Osteocyte (in vitro differentiated cells): Measurements from ENCODE around the gene USP33. TPM values are rescaled to one million over a fixed set of nuclear protein-coding genes. Genes with fewer than 3 reads are reported as not detected.
"Not testable (repeated sequence)": the region's sequence is repeated elsewhere in the genome, so short reads cannot be mapped to it uniquely, and the experiment has no call there.

Experiments
- DNase-seq: peaks from one replicate; pipeline ENCODE4 v3.0.0; 2021; ENCODE audit warnings: mixed read lengths; ENCODE audit not compliant: unreplicated experiment; ENCODE audit errors: extremely low spot score
- H3K27ac Mint-ChIP-seq: one replicate; pipeline ENCODE4 v1.8.0; 2021; ENCODE audit warnings: mild to moderate bottlenecking, mixed read lengths; ENCODE audit not compliant: unreplicated experiment
- H3K27me3 Mint-ChIP-seq: one replicate; pipeline ENCODE4 v1.8.0; 2021; ENCODE audit warnings: mixed read lengths; ENCODE audit not compliant: unreplicated experiment
- H3K36me3 Mint-ChIP-seq: one replicate; pipeline ENCODE4 v1.8.0; 2021; ENCODE audit warnings: mixed read lengths; ENCODE audit not compliant: unreplicated experiment
- H3K4me1 Mint-ChIP-seq: one replicate; pipeline ENCODE4 v1.8.0; 2021; ENCODE audit warnings: mixed read lengths; ENCODE audit not compliant: unreplicated experiment
- H3K4me3 Mint-ChIP-seq: one replicate; pipeline ENCODE4 v1.8.0; 2021; ENCODE audit warnings: mild to moderate bottlenecking, moderate library complexity, mixed read lengths; ENCODE audit not compliant: unreplicated experiment
- H3K9me3 Mint-ChIP-seq: one replicate; pipeline ENCODE4 v1.8.0; 2021; ENCODE audit warnings: mixed read lengths; ENCODE audit not compliant: unreplicated experiment
- CTCF ChIP-seq: fragments of 200-600 bp; sonication (generic); IDR thresholded peaks from 2 replicates; pipeline ENCODE4 v1.5.0; 2021; ENCODE audit warnings: antibody characterized with exemption, mild to moderate bottlenecking, moderate library complexity
- total RNA-seq: library from RNA; stranded (reverse); gene quantifications from 2 replicates; pipeline ENCODE4 v1.2.1, GENCODE V29; 2021

Gene USP33
- total RNA-seq, 1 donor from 2014 or later = 74.7 TPM

GRCh38 chr1:77757066-77757584 is 2.5 kb downstream of the USP33 start:
- DNase-seq = no peak
- no peaks in the 10 kb centered on the region for H3K36me3 Mint-ChIP-seq
- peaks cover 38% of the 10 kb centered on the region for H3K4me1 Mint-ChIP-seq
- peak overlapping the region; percentile 95 for H3K27ac Mint-ChIP-seq
- H3K4me3 Mint-ChIP-seq = peak overlapping the region; percentile 90
- no peaks in the 10 kb centered on the region for H3K27me3 Mint-ChIP-seq
- no peak for TF ChIP-seq CTCF
- no peaks in the 10 kb centered on the region for H3K9me3 Mint-ChIP-seq

GRCh38 chr1:77756052-77756754 is 3.4 kb downstream of the USP33 start:
- Mint-ChIP-seq H3K9me3 (no peaks in the 10 kb centered on the region), H3K36me3 (no peaks in the 10 kb centered on the region), H3K4me3 (no peak overlapping the region), H3K4me1 (peaks cover 38% of the 10 kb centered on the region), H3K27me3 (no peaks in the 10 kb centered on the region), H3K27ac (peak overlapping the region; percentile 95)
- DNase-seq = no peak
- no peak for TF ChIP-seq CTCF

GRCh38 chr1:77749489-77749888 is 10.2 kb downstream of the USP33 start:
- not testable (repeated sequence) for H3K27ac Mint-ChIP-seq, H3K36me3 Mint-ChIP-seq, H3K9me3 Mint-ChIP-seq, H3K27me3 Mint-ChIP-seq, H3K4me3 Mint-ChIP-seq, DNase-seq
- H3K4me1 Mint-ChIP-seq = peaks cover 20% of the 10 kb centered on the region

- peaks cover 18% of the 10 kb centered on the region for H3K36me3 Mint-ChIP-seq
- no peaks in the 10 kb centered on the region for H3K9me3 Mint-ChIP-seq
- no peaks in the 10 kb centered on the region for H3K27me3 Mint-ChIP-seq
- peaks cover 24% of the 10 kb centered on the region for H3K4me1 Mint-ChIP-seq
- no peak overlapping the region for H3K27ac Mint-ChIP-seq
- no peak for TF ChIP-seq CTCF
- no peak overlapping the region for H3K4me3 Mint-ChIP-seq
- no peak for DNase-seq
These were observed 15.1 kb downstream of the USP33 start for GRCh38 chr1:77744576-77744975.

- DNase-seq = no peak
- no peak overlapping the region for H3K4me3 Mint-ChIP-seq
- peaks cover 11% of the 10 kb centered on the region for H3K4me1 Mint-ChIP-seq
- no peaks in the 10 kb centered on the region for H3K9me3 Mint-ChIP-seq
- no peaks in the 10 kb centered on the region for H3K27me3 Mint-ChIP-seq
- no peak for TF ChIP-seq CTCF
- peaks cover 33% of the 10 kb centered on the region for H3K36me3 Mint-ChIP-seq
- no peak overlapping the region for H3K27ac Mint-ChIP-seq
These were observed 17.6 kb downstream of the USP33 start for GRCh38 chr1:77742011-77742555.
